ENCODE results near the gene PDZRN4. TPM values are rescaled to one million over a fixed set of nuclear protein-coding genes. Genes with fewer than 3 reads are reported as not detected.

Gene PDZRN4
- total and polyA plus RNA-seq, 2 of the 4 experiments (the other 2 are of a cell fraction): not detected

- WGBS, 2 experiments (ENCODE audit: extremely low coverage in 2 of 2, insufficient read length in 1 of 2): no CpG with 5 or more reads among the region's 2 CpGs
- Histone ChIP-seq H3K36me3 (ENCODE audit: control insufficient read depth, insufficient read depth, low read length) (no peaks in the 10 kb centered on the region), H3K79me1 (ENCODE audit: low read depth in 1 of 2, low read length in 2 of 2) (no peaks in the 10 kb centered on the region), H4K5ac (ENCODE audit: low read depth, low read length) (no peak overlapping the region), H3K27ac (ENCODE audit: insufficient read depth, low read length) (no peak overlapping the region), H2BK120ac (ENCODE audit: low read depth, low read length) (no peak overlapping the region), H3K18ac (ENCODE audit: low read depth, low read length) (no peak overlapping the region), H4K8ac (ENCODE audit: low read depth in 2 of 2, low read length in 2 of 2) (no peak overlapping the region), H2BK20ac (ENCODE audit: low read depth, low read length) (no peak overlapping the region), H4K91ac (ENCODE audit: insufficient read depth, low read depth, low read length) (no peak overlapping the region), H2AK5ac (ENCODE audit: low read depth, low read length) (no peak overlapping the region), H3K27me3 (ENCODE audit: control insufficient read depth, insufficient read depth, low read length) (no peaks in the 10 kb centered on the region; the same call in 1 of the 2 replicates), H3K9me3 (ENCODE audit: control insufficient read depth, insufficient read depth, low read length) (no peaks in the 10 kb centered on the region), H2BK15ac (ENCODE audit: low read depth, low read length) (no peak overlapping the region), H3K9me1 (ENCODE audit: insufficient read depth, low read length) (no peaks in the 10 kb centered on the region), H3K4me3 (ENCODE audit: insufficient read depth, low read depth, low read length) (no peak overlapping the region), H2BK5ac (ENCODE audit: low read depth, low read length, poor library complexity, severe bottlenecking) (no peak overlapping the region), H2AFZ (replicated peaks; ENCODE audit: low read length, poor library complexity) (no peak overlapping the region), H3K4me2 (ENCODE audit: low read depth, low read length) (no peak overlapping the region), H3K9ac (ENCODE audit: low read depth, low read length) (no peak overlapping the region), H3K4ac (ENCODE audit: low read depth, low read length) (no peak overlapping the region), H3K14ac (replicated peaks; ENCODE audit: low read depth, low read length) (no peak overlapping the region), H3K56ac (ENCODE audit: extremely low read depth, insufficient read depth, low read length) (no peak overlapping the region), H3K4me1 (ENCODE audit: control insufficient read depth, insufficient read depth, low read length) (no peaks in the 10 kb centered on the region), H2AK9ac (replicated peaks; ENCODE audit: low read depth, low read length, poor library complexity) (no peak overlapping the region), H4K20me1 (ENCODE audit: insufficient read depth, low read length) (no peaks in the 10 kb centered on the region), H3K23ac (ENCODE audit: low read depth, low read length) (no peak overlapping the region)
- in situ Hi-C loops (cut with MboI; ENCODE audit: low sequenced_read_pairs) (no loop called here), dilution Hi-C loops (cut with HindIII; ENCODE audit: low sequenced_read_pairs, unreplicated experiment) (no loop called here), intact Hi-C loops (cut with micrococcal nuclease) (no loop called here)
- ChIA-PET CTCF (no interaction called here), POLR2A (ENCODE audit: unreplicated experiment) (no interaction called here)
- TF ChIP-seq ELK1 (IDR thresholded peaks at IDR 0.05; ENCODE audit: borderline replicate concordance, low read depth, low read length) (no peak), MAZ (IDR thresholded peaks at IDR 0.05; ENCODE audit: borderline replicate concordance, low read depth, low read length) (no peak), RAD21 (IDR thresholded peaks at IDR 0.05; ENCODE audit: low read length) (no peak)
- ATAC-seq (ENCODE audit: low read depth) (no peak), DNase-seq (no peak)
- BruUV-seq (replicated peaks): no TSS peak
Observed at GRCh38 chr12:41497409-41497808, 309.3 kb downstream of the PDZRN4 start.

All from IMR-90 (cell line).